HG02973 (cell line): Measurements from ENCODE around the gene UGT1A10.
"Not testable (repeated sequence)": the region's sequence is repeated elsewhere in the genome, so short reads cannot be mapped to it uniquely, and the experiment has no call there.

ENCODE experiments used
- ATAC-seq: cut with Tn5 transposase; IDR thresholded peaks from one replicate; pipeline ENCODE4 v1.9.1; 2021; ENCODE audit warnings: moderate library complexity; ENCODE audit not compliant: unreplicated experiment

The UGT1A10 gene

DNA sequence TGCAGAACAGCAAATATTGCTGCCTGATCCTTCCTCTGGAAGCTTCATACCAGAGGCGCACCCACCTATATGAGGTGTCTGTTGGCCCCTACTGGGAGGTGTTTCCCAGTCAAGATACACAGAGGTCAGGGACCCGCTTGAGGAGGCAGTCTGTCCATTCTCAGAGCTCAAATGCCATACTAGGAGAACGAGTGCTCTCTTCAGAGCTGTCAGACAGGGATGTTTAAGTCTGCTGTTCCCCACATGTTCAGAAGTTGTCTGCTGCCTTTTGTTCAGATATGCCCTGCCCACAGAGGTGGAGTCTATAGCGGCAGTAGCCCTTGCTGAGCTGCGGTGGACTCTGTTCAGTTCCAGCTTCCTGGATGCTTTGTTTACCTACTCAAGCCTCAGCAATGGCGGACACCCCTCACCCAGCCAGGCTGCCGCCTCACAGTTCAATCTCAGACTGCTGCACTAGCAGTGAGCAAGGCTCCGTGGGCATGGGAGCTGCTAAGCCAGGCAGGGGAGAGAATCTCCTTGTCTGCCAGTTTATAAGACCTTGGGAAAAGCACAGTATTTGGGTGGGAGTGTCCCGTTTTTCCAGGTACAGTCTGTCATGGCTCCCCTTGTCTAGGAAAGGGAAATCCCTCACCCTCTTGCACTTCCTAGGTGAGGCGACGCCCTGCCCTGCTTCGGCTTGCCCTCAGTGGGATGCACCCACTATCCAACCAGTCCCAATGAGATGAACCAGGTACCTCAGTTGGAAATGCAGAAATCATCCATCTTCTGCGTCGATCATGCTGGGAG, 100.8 kb downstream of the UGT1A10 start:
- ATAC-seq: not testable (repeated sequence)

- ATAC-seq: no peak
Measured at GRCh38 chr2:233740870-233741269, 104.6 kb downstream of the UGT1A10 start.

GRCh38 chr2:233743464-233744259, 107.4 kb downstream of the UGT1A10 start:
- no peak for ATAC-seq

GRCh38 chr2:233745073-233745755, 109.0 kb downstream of the UGT1A10 start:
- ATAC-seq: no peak

GRCh38 chr2:233745838-233746237, 109.6 kb downstream of the UGT1A10 start:
- ATAC-seq: not testable (repeated sequence)

GRCh38 chr2:233746475-233747282, 110.4 kb downstream of the UGT1A10 start:
- no peak for ATAC-seq

DNA sequence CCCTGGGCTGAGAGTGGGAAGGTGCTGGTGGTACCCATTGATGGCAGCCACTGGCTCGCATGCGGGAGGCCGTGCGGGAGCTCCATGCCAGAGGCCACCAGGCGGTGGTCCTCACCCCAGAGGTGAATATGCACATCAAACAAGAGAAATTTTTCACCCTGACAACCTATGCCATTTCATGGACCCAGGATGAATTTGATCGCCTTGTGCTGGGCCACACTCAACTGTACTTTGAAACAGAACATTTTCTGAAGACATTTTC, 111.0 kb downstream of the UGT1A10 start:
- no peak for ATAC-seq

- not testable (repeated sequence) for ATAC-seq
Measured at GRCh38 chr2:233750689-233751088, 114.4 kb downstream of the UGT1A10 start.

DNA sequence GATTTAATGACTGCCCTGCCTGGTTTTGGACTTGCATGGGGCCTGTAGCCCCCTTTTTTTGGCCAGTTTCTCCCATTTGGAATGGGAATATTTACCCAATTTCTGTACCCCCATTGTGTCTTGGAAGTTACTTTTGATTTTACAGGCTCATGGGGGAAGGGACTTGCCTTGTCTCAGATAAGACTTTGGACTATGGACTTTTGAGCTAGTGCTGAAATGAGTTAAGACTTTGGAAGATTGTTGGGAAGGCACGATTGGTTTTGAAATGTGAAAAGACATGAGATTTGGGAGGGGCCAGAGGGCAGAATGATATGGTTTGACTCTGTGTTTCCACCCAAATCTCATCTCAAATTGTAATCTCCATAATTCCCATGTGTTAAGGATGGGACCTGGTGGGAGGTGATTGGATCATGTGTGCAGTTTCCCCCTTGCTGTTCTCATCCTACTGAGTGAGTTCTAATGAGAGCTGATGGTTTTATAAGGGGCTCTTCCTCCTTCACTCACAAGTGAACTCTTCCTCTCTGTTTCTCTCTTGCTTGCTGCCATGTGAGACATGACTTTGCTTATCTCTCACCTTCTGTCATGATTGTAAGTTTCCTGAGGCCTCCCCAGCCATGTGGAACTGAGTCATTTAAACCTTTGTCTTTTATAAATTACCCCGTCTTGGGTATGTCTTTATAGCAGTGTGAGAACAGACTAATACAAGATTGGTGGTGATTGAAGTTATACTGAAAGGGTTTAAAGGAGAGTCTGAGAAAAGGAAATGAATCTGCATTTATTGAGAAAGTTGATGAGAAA, 115.2 kb downstream of the UGT1A10 start:
- not testable (repeated sequence) for ATAC-seq

GRCh38 chr2:233754872-233755611, 118.8 kb downstream of the UGT1A10 start:
- no peak for ATAC-seq

GRCh38 chr2:233756429-233757081, 120.3 kb downstream of the UGT1A10 start:
- no peak for ATAC-seq

- no peak for ATAC-seq
Measured at GRCh38 chr2:233758141-233758540, 121.9 kb downstream of the UGT1A10 start.

GRCh38 chr2:233758849-233759248, 122.6 kb downstream of the UGT1A10 start:
- no peak for ATAC-seq

- no peak for ATAC-seq
Measured at GRCh38 chr2:233760043-233760442, 123.8 kb downstream of the UGT1A10 start, which contains the start of gene UGT1A1. Gene UGT1A1 (plus strand): TSS chr2:233760270. CDS start chr2:233760288, 18 bp downstream.

GRCh38 chr2:233761040-233761769, 125.0 kb downstream of the UGT1A10 start:
- ATAC-seq: no peak

- ATAC-seq: no peak
Measured at GRCh38 chr2:233764264-233764663, 128.0 kb downstream of the UGT1A10 start.

GRCh38 chr2:233764761-233765160, 128.5 kb downstream of the UGT1A10 start:
- no peak for ATAC-seq

DNA sequence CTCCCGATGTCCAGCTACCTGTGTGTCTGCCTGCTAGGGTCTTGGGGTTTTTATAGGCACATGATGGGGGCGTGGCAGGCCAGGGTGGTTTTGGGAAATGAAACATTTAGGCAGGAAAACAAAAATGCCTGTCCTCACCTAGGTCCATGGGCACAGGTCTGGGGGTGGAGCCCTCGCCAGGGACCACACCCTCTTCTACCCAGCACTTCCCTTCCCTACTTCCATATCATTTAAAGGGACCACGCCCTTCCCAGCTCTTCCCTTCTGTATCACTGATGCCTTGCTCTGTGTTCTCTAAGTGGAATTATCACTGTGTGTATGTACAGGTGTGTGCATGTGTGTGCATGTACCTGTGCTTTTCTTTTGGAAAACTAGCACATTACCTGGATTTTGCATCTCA, 130.2 kb downstream of the UGT1A10 start:
- no peak for ATAC-seq
